Thyroid gland (tissue), 4 donors: ENCODE measurements around the gene NOTCH4.

Experiments
- POLR2A ChIP-seq, 2 donors: fragments of 450-650 bp; IDR thresholded peaks; one replicate each; pipeline ENCODE4 v1.6.1; 2017; ENCODE audit warnings: antibody characterized with exemption in 2 of 2, mild to moderate bottlenecking in 2 of 2, moderate library complexity in 1 of 2
- TF ChIP-seq, protein P1 (sequence below), 6 experiments: fragments of 200-600 bp in 3 of 6; fragments of 450-650 bp in 3 of 6; sonication (generic) in 3 of 6; IDR thresholded peaks; one replicate each; pipeline ENCODE4 v1.5.1; 2016 to 2019; ENCODE audit warnings: antibody characterized with exemption in 6 of 6, mild to moderate bottlenecking in 2 of 6, inconsistent platforms in 1 of 6, moderate library complexity in 1 of 6

DNA sequence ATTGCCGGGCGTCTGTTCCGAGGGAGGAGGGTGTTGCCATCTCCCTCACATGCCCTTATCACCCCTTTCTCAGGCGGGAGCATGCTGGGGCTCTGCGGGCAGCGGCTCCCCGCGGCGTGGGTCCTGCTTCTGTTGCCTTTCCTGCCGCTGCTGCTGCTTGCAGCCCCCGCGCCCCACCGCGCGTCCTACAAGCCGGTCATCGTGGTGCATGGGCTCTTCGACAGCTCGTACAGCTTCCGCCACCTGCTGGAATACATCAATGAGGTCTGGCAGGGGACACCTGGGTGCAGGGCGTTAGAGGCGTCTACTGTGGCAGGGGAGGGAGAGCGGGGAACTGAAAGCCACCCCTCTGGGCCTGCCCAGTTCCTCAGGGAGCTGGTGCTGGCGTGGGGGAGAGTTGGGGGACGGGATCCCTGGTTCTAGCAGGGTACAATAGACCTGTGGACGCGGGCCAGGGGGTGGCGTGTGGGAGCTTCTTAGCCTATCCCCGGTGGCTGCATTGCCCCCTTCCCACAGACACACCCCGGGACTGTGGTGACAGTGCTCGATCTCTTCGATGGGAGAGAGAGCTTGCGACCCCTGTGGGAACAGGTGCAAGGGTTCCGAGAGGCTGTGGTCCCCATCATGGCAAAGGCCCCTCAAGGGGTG, 69.2 kb downstream of the NOTCH4 start:
- TF ChIP-seq POLR2A (IDR thresholded peaks at IDR 0.05), result no peak
- TF ChIP-seq, protein P1, sequence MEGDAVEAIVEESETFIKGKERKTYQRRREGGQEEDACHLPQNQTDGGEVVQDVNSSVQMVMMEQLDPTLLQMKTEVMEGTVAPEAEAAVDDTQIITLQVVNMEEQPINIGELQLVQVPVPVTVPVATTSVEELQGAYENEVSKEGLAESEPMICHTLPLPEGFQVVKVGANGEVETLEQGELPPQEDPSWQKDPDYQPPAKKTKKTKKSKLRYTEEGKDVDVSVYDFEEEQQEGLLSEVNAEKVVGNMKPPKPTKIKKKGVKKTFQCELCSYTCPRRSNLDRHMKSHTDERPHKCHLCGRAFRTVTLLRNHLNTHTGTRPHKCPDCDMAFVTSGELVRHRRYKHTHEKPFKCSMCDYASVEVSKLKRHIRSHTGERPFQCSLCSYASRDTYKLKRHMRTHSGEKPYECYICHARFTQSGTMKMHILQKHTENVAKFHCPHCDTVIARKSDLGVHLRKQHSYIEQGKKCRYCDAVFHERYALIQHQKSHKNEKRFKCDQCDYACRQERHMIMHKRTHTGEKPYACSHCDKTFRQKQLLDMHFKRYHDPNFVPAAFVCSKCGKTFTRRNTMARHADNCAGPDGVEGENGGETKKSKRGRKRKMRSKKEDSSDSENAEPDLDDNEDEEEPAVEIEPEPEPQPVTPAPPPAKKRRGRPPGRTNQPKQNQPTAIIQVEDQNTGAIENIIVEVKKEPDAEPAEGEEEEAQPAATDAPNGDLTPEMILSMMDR (IDR thresholded peaks at IDR 0.05), result peak; percentile 29 to 84 (median 74)
